GM19397 (cell line): ENCODE results near the gene GPC6.

Experiments used
- ATAC-seq: cut with Tn5 transposase; IDR thresholded peaks from one replicate; pipeline ENCODE4 v1.9.1; 2021; ENCODE audit warnings: mild to moderate bottlenecking, moderate library complexity; ENCODE audit not compliant: unreplicated experiment

The GPC6 gene

DNA sequence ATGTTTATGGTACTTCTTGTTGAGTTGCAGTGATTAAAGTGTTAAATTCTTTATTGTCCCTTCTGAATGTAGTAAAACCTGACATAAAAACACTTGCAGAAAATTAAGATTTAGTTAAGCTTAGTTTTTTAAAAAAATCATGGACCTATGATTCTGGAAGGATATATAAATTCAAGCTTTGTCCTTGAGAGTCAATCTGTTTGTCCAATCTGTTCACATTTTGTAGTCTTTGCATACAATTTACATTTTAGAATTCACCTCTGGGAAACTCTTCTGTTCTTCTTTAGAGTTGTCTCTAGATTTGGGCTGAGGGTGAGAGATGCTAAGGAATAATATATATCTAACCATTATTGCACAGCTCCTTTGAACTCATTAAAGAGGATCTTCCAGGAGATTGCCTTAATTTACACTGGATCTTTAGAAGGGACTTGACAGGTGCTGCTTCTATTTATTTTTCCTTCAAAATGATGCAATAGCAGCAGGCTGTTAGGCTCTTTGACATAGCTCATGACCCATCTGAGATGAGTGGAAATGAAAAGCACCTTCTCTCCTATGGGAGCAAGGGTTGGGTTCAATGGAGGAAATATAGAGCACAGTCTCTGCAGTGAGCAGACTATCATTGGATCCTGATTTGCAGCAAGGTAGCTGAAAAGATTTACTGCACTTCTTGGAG lies 433.9 kb downstream of the GPC6 start:
- ATAC-seq = no peak

GRCh38 chr13:93670866-93671265 lies 444.3 kb downstream of the GPC6 start:
- ATAC-seq = no peak

GRCh38 chr13:93672996-93673395 lies 446.4 kb downstream of the GPC6 start:
- no peak for ATAC-seq

- ATAC-seq = no peak
Observed at GRCh38 chr13:93673885-93674284, 447.3 kb downstream of the GPC6 start.

DNA sequence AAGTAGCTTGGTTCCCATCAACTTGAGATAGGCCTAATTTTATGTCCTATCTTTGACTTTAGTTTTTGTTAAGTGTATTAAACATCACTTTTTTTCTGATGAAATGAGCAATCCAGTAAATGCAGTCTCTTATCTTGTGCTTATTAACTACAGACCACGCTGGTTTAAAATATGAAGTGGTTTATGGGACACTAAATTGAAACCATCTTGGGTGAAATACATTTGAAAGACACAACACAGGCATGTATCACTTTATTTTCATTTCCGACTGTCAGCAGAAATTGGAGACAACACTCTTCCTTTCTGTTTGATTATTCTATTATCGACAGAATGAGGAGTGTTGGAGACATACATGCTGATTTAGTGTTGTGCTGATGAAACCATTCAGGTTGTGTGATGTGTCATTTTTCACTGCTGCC lies 447.7 kb downstream of the GPC6 start:
- no peak for ATAC-seq

DNA sequence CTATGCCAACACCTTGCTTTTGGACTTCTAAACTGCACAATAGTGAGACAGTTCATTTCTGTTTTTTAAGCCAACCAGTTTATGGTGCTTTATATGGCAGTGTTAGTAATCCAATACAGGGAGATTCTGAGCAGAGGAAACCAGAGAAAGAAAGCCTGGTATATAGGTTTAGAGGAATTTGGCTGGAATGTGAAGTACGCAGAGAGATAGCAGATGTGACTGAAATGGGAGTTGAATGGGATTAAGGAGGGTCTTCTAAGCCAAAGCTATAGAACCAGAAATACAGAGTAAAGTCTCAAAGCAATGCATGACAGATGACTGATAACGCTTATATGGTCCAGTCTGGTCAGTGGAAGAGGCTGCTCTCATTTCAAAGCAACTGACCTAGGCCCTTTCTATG lies 453.7 kb downstream of the GPC6 start:
- no peak for ATAC-seq

- ATAC-seq = no peak
Observed at GRCh38 chr13:93685900-93686299, 459.3 kb downstream of the GPC6 start.

DNA sequence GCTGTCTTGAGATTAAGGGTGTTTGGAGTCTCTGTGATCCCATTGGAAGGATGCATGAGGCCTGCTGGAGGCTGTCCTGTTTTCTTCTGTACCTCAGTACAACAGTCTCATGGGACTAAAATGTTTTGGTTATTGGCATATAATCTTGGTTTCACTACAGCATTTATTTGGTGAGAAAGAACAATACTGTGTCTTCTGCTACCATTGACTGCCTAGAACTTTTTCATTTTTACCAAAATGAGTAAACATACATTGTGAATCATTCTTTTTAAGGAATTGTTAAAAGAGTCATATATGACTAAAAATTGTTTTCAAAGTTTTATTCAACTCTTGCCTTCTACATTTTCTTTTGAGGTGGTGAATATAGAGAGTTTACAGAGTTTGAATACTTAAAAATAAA lies 459.8 kb downstream of the GPC6 start:
- no peak for ATAC-seq

DNA sequence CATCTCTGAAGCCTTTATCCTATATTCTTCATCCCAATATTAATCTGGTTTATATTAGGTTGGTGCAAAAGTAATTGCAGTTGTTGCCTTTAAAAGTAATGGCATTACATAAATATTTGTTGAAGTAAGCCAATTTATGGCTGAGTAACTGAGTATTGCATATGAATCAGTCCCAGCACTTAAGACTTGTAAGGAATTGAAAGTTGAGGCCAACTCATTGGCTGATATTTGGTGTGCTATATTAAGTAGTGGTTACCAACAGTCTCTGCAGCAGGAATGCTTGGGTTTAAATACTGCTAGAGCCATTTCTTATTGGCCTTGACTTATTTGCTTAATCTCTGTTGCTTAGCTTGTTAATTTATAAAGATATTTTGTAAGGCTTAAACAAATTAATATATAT lies 460.7 kb downstream of the GPC6 start:
- no peak for ATAC-seq

DNA sequence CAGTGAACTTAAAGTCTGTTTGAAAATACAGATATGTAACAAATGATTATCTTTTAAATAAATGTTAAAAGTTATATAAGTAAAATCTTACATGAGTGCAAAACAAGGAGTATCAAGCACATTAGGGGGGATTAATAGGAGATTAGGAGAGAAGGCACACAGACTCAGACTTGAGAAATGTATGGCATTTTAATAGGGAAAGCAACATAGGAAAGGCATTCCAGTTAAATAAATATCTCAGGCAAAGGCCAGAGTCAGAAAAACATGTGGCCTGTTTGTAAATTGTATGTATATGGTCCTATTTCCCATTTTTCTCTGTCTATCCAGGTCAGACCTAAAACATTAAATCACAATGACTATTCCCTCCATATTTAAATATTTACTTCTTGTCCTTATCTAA lies 462.7 kb downstream of the GPC6 start:
- no peak for ATAC-seq

- ATAC-seq = no peak
Observed at GRCh38 chr13:93690139-93690538, 463.5 kb downstream of the GPC6 start.

DNA sequence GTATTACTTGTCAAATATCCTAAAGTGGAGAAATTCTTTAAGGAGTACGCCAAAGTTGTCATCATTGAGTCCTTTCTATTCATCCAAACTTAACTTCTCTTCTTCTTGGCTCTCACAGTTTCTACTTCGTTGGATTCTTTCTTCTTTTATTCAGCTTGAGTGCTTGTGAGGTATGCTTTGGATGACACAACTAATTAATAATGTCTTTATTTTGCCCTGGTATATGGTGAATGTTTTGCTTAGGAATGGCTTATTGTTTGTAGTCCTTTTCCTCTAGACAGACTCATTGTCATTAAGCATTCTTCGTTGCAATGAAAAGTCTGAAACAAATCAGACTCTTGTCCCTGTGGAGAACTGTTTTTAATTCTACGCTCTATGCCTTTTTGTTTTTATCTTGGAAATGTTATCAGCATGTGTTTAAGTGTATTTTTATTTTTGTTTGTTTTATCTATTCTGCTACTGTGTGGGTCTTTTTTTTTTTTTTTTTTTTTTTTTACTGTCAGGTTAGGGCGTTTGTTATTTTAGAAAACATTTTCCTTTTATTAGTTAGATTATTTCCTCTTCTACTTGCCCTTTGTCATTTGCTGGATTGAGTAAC lies 471.5 kb downstream of the GPC6 start:
- no peak for ATAC-seq

- no peak for ATAC-seq
Observed at GRCh38 chr13:93700115-93700514, 473.5 kb downstream of the GPC6 start.

DNA sequence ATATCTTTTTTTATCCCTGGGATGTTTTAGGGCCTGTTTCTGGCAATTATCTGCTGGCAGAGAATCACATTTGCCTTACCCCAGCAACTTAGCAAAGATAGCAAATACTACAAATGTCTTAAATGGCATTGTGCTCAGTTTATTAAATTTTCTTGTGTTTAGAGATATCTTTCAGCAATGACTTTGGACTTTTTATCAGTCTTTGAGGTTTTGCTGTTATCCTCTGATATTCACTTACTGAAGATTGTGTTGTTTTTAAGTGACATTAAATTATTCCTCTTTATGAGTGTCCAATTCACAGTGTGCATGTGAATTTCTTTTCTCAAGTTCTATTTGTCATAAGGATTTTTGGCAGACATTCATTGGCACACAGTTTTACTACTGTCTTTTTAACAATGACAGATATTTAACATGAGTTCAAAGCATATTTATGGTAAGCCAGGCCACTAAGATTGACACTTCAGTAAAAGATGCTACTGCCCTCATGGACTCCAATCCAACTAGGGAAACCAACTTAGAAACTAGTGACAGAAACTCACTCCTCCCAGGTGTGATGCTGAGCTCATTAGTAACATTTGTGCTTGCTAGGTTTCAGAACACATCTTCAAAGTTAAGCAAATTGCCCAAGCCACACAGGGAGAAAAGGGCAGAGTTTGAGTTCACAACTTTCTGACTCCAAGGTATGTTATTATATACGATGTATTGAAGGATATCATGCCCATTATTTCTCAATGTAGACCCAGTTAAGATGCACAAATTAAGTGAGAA lies 481.9 kb downstream of the GPC6 start:
- ATAC-seq = no peak

DNA sequence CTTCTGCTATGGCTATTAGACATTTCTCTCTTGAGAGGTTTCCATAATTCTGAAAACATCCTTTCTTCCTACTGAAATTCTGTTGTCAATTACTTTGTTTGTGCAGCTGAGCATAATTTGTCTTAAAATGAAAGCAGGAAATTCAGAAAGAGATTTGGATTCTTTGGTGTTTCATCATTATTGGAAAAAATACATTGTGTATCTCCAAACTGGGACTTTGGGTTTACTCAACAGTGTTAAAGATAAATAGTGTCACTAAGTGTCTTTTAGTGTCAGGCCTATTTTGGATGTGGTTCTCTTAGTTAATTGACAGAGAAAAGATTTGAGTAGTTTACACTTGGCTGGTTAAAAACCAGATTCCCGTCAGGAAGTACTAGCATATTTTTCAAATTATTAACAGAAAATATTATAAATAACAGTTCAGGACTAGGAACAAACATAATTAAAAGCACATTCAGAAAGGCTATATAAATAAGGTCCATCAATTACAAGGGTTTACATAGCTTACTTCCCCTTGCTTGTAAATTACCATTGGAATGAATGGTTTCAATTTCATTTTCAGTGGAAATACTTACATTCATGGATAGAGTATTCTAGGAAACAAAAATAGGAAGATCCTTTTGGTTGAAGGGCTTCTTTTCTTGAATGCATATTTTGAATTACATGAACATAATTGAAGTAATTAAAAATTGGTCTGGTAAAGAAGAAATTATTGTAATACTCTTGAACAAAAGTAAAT lies 483.1 kb downstream of the GPC6 start:
- no peak for ATAC-seq

DNA sequence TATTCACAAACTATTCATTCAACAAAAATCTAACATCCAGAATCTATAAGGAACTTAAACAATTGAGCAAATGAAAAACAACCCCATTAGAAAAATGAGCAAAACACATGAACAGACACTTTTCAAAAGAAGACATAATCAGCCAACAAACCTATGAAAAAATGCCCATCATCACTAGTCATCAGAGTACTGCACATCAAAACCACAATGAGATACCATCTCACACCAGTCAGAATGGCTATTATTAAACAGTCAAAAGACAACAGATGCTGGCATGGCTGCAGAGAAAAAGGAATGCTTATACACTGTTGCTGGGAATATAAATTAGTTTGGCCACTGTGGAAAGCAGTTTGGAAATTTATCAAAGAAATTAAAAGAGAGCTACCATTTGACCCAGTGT lies 487.6 kb downstream of the GPC6 start:
- ATAC-seq = no peak

DNA sequence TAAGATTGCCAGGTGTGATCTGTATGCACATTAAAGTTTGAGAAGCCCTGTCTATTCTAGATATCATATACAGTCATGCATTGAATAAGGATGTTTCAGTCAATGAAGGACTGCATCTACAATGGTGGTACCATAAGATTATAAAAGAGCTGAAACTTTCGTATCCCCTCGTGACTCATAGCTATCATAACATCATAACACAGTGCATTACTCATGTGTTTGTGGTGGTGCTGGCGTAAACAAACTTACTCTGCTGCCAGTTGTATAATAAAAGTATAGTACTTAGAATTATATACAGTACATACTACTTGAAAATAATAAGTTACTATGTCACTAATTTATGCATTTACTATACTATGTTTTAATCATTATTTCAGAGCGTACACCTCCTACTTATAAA lies 489.3 kb downstream of the GPC6 start:
- no peak for ATAC-seq

GRCh38 chr13:93716623-93717022 lies 490.0 kb downstream of the GPC6 start:
- no peak for ATAC-seq

DNA sequence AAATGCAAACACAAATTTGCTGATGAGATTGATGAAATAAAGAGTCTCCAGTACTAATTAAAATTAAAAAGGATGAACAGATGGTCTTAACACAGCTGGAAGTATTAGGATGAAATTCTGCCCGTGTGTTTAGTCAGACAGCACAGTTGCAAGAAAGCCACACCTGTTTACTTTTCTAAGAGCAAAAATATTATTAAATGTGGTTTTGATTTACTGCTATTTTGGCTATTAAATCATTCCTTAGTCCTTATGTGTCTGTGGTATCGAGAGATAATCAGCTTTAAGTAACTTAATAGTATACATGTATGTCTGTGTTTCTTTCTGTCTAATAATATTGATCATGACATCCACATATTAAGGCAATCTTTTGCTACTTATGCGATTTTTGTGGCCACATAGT lies 494.9 kb downstream of the GPC6 start:
- ATAC-seq = no peak

- ATAC-seq = no peak
Observed at GRCh38 chr13:93723316-93723715, 496.7 kb downstream of the GPC6 start.

- ATAC-seq = no peak
Observed at GRCh38 chr13:93724187-93724586, 497.6 kb downstream of the GPC6 start.
